HG02870 (cell line): ENCODE results near the gene CENPI.
"Not testable (repeated sequence)": the region's sequence is repeated elsewhere in the genome, so short reads cannot be mapped to it uniquely, and the experiment has no call there.

Source experiments
- ATAC-seq: cut with Tn5 transposase; IDR thresholded peaks from one replicate; pipeline ENCODE4 v1.9.1; 2021; ENCODE audit warnings: mild to moderate bottlenecking, moderate library complexity; ENCODE audit not compliant: unreplicated experiment

The CENPI gene, protein sequence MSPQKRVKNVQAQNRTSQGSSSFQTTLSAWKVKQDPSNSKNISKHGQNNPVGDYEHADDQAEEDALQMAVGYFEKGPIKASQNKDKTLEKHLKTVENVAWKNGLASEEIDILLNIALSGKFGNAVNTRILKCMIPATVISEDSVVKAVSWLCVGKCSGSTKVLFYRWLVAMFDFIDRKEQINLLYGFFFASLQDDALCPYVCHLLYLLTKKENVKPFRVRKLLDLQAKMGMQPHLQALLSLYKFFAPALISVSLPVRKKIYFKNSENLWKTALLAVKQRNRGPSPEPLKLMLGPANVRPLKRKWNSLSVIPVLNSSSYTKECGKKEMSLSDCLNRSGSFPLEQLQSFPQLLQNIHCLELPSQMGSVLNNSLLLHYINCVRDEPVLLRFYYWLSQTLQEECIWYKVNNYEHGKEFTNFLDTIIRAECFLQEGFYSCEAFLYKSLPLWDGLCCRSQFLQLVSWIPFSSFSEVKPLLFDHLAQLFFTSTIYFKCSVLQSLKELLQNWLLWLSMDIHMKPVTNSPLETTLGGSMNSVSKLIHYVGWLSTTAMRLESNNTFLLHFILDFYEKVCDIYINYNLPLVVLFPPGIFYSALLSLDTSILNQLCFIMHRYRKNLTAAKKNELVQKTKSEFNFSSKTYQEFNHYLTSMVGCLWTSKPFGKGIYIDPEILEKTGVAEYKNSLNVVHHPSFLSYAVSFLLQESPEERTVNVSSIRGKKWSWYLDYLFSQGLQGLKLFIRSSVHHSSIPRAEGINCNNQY

DNA sequence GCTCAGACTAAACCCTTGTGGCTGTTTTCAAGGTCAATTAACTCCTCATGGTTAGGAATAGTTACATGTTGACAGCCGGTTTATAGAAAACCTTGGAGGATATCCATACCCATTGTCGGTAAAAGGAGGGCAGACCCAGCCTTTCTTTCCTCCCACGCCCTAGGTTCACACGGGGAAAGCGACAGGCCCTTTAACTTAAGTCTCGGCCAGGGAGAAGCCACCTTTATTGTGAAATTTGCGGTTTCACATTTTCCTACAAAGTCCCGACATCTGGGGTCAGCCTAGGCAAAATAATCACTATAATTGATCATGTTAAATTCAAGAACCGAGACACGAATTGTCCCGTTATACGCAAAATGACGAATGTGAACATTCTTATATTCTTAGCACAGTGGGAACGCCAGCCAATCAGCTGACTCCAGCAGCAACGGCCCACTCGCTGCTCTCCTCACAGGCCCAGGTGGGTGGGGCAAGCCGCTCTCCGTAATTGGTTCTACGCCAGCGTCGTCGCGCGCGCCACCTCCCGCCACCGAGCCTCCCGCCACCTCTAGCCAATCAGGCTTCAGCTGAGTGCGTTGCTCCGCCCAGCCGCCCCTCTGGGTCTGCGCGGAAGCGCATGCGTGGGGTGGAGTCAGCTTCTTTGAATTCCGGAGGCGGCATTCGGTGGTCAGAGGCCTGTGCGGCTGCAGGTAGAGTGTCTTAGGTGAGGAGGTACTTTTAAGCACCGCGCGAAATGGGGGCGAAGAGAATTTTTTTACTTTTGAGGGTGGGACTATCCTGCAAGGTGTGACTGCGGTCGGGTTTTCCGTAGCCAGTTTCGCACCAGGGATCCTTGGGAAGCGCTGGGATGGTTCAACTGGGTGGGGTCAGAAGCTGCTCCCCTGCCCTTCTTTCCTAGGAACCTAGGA lies at the start of gene CENPI:
Gene CENPI, plus strand, starts transcription at position 659 of the 908 bp plus-strand sequence. CDS start 2,867 bp downstream, outside the sequence.
- ATAC-seq, result peak; percentile 99

DNA sequence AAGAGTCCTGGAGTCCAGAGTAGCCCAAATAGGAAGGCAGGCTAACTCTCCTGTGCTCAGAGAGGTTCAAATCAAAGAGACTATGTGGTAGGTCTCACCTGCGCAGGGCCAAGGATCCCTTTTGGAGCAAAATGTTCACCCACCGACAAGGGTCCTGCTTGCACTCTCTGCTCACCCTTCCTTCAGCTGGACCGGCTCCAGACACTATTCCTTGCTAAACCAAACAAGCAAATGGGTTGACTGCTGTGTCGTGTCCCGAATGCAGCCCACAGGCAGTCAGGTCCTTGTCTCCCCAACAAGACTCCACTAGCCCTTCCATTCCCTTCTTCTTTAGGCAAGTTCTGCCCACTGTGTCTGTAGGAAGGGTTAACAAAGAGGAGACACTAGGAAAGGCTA lies 46.9 kb upstream of the CENPI start:
- peak; percentile 7 for ATAC-seq

DNA sequence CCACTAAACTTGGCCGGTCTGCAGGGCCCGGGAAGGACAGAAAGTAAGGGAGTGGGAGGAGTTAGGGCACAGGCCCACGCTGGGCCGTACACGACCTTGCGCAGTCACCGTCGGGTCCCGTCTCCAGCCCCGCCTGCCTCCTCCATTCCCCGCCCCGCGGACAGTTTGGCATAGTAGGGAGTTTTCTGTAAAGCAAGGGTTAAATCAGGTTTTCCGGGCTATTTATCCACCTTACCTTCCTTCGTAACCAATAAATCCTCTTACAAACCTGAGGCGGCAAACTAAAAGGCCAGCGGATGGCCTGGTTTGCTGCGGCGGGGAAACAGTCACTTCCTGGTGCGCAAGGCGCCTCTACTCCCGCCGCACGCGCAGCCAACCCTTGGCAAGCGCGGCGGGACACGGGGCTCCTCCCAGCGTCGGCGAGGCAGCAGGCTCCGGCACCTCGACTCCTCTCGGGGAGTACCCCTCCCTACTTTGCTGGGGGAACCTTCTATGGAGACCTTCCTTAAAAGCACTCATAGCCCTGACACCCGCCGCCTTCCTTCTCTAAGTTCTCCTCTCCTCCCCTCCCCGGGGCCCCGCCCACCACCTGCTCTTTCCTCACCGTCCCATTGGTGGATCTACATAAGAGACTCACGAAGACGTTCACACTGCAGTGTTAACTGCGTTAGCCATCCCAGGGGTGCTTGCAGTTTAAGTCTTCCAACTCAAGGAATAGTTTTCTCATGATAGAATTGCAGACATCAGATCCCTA lies 46.3 kb upstream of the CENPI start, which contains the start of gene TRMT2B:
Gene TRMT2B, minus strand, starts transcription at position 563 of the 754 bp plus-strand sequence. CDS start 9,822 bp downstream, outside the sequence.
- peak; percentile 90 for ATAC-seq

GRCh38 chrX:101056551-101056950 lies 41.5 kb upstream of the CENPI start:
- ATAC-seq, result not testable (repeated sequence)

DNA sequence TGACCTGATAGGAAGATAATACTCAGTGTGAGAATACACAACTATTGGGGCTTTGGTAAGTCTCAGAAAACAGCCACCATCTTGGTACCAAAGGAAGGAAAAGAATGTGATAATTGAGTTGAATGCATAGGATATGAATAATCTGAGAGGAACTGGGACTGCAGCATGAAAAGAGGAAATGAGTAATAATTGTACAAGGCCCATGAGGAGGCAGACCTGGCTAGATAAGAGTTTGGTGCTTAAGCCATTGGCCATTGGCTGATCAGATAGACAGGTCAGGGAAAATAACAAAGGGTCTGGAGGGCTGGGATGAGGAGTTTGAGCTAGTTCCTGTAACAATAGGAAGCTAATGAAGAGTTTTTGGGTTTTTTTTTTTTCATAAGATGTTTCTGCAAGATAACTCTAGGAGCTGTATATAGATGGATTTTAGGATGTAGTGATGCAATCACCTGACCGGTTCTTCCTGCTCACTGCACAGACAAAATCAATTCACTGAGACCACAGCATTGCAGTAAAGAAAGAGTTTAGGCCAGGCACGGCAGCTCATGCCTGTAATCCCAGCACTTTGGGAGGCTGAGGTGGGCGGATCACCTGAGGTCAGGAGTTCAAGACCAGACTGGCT lies 40.8 kb upstream of the CENPI start:
- peak; percentile 95 for ATAC-seq

- ATAC-seq, result no peak
These were observed 35.8 kb upstream of the CENPI start for GRCh38 chrX:101062176-101062575.

GRCh38 chrX:101071582-101071981 lies 26.4 kb upstream of the CENPI start:
- ATAC-seq, result no peak

- no peak for ATAC-seq
These were observed 19.0 kb upstream of the CENPI start, which contains the start of gene TMEM35A for GRCh38 chrX:101078716-101079598. Gene TMEM35A (plus strand): TSS chrX:101078879. CDS start chrX:101079003, 124 bp downstream.

DNA sequence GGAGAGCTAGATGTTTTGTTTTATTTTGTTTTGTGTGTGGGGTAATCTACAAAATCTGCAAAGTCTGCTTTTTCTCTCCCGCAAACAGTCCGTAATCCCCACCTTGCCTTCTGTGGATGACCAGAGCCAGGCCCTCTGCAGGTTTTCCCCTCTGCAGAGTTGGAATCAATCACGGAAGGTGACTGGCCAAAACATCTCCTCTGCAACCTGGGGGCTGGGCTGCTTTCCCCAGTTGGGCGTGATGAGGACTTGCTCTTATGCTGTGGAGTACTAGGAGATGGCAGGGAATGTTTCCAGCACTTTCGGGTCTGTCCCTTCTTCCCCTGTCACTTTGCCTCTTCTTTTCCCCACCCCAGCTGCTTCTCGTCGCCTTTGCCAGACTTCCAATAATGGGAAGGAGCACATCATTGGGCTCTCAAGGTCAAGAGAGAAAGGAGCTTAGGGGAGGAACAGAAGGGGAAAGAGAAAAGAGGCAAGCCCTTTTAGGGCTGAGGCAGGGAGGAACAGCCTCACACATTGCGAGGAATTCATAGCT lies 18.2 kb upstream of the CENPI start:
- no peak for ATAC-seq

GRCh38 chrX:101080326-101081124 lies 17.5 kb upstream of the CENPI start:
- no peak for ATAC-seq

DNA sequence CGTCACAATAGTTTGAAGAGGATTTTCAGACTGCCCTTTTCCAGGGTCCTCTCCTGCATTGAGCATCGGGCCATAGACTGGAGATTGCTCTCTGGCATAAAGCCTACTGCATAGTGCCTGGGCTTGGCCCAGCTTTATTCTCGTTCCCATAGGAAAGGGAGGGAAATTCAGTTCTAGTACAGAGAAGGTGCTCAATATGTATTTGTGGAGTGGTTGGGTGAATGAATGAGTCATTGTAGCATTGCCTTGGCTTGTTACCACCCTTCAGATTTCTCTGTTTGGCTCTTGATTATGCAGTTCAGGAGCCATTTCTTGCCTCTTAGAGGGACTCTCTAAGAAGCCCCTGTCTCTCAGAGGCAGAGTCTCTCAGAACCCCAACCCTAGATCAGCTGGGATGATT lies 16.8 kb upstream of the CENPI start:
- no peak for ATAC-seq

- no peak for ATAC-seq
These were observed 6.2 kb upstream of the CENPI start for GRCh38 chrX:101091817-101092216.

- no peak for ATAC-seq
These were observed 10.3 kb downstream of the CENPI start for GRCh38 chrX:101108284-101108683.

- ATAC-seq, result no peak
These were observed 19.7 kb downstream of the CENPI start for GRCh38 chrX:101117701-101118100.

DNA sequence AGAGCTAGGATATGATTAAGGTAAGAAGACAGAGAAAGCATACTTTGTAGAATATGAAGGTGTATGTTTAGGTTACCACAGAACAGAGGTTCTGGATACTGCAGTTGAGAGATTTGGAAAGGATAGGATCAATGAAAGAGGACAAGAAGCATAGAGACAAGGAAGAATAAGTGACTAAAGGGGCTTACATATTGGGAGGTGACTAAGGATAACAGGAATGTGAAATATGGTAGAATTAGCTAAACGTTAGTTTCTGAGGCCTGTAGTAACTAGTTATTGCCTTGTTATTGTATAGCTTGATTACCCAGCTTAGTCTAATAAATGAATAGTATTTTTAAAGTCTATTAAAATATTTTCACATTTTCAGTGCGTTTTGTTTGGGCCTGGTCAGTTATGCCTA lies 38.2 kb downstream of the CENPI start:
- no peak for ATAC-seq
